Transverse colon (tissue), 4 donors: ENCODE measurements around the gene CKAP5.

Source experiments
- POLR2AphosphoS5 ChIP-seq, 3 donors: sonication (generic); formaldehyde crosslinking; IDR thresholded peaks; one replicate each; pipeline ENCODE4 v1.6.1; 2016; ENCODE audit warnings: antibody characterized with exemption in 3 of 3
- TF ChIP-seq, protein P1 (sequence below), 5 experiments: fragments of 200-600 bp in 3 of 5; fragments of 450-650 bp in 2 of 5; sonication (generic) in 3 of 5; IDR thresholded peaks; 1 replicate in 2 of 5; 2 replicates in 3 of 5; pipeline ENCODE4 v1.5.1; 2016 to 2017; ENCODE audit warnings: antibody characterized with exemption in 5 of 5, inconsistent platforms in 3 of 5, mild to moderate bottlenecking in 2 of 5, moderate library complexity in 1 of 5

GRCh38 chr11:46696212-46696558 lies 149.9 kb downstream of the CKAP5 start:
- TF ChIP-seq POLR2AphosphoS5 (IDR thresholded peaks at IDR 0.05) = no peak
- TF ChIP-seq, protein P1, sequence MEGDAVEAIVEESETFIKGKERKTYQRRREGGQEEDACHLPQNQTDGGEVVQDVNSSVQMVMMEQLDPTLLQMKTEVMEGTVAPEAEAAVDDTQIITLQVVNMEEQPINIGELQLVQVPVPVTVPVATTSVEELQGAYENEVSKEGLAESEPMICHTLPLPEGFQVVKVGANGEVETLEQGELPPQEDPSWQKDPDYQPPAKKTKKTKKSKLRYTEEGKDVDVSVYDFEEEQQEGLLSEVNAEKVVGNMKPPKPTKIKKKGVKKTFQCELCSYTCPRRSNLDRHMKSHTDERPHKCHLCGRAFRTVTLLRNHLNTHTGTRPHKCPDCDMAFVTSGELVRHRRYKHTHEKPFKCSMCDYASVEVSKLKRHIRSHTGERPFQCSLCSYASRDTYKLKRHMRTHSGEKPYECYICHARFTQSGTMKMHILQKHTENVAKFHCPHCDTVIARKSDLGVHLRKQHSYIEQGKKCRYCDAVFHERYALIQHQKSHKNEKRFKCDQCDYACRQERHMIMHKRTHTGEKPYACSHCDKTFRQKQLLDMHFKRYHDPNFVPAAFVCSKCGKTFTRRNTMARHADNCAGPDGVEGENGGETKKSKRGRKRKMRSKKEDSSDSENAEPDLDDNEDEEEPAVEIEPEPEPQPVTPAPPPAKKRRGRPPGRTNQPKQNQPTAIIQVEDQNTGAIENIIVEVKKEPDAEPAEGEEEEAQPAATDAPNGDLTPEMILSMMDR (IDR thresholded peaks at IDR 0.05) = no peak
